Measurements from ENCODE around the gene HPSE2.

DNA sequence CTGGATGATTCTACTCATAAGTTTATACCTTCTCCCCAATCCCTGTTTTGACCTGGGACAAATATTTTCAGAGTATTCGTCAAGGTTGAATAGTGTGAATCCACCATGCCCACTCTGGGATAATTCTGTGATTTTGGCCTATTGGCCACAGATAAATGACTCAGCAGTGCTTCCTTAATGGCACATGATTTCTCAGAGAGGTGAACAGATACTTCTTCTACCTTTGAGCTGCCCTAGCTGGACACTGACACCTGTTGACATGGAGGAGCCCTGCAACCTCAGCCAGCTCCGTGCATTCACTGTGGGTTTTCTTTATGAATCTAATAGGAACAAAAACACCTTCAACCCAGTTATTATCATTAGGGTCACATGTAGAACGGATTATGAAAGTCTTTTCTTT, 748.0 kb downstream of the HPSE2 start:
- TF ChIP-seq, protein P1, sequence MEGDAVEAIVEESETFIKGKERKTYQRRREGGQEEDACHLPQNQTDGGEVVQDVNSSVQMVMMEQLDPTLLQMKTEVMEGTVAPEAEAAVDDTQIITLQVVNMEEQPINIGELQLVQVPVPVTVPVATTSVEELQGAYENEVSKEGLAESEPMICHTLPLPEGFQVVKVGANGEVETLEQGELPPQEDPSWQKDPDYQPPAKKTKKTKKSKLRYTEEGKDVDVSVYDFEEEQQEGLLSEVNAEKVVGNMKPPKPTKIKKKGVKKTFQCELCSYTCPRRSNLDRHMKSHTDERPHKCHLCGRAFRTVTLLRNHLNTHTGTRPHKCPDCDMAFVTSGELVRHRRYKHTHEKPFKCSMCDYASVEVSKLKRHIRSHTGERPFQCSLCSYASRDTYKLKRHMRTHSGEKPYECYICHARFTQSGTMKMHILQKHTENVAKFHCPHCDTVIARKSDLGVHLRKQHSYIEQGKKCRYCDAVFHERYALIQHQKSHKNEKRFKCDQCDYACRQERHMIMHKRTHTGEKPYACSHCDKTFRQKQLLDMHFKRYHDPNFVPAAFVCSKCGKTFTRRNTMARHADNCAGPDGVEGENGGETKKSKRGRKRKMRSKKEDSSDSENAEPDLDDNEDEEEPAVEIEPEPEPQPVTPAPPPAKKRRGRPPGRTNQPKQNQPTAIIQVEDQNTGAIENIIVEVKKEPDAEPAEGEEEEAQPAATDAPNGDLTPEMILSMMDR (IDR thresholded peaks at IDR 0.05; ENCODE audit: low read depth, low read length), result no peak
- no peak for TF ChIP-seq EZH2phosphoT487 (IDR thresholded peaks at IDR 0.05; ENCODE audit: low read depth)
